HL-60 (cell line): Measurements from ENCODE around the gene DNM3.

Source experiments
- DNase-seq, 2 experiments: peaks; one replicate each; pipeline ENCODE4 v3.0.0-alpha.2; 2010 to 2020; ENCODE audit warnings: low read depth in 1 of 2, low spot score in 1 of 2
- H3K27ac ChIP-seq: fragments of 250-450 bp; sonication (Bioruptor Pico); replicated peaks from 2 replicates; pipeline ENCODE4 v1.5.1; 2020; ENCODE audit warnings: mild to moderate bottlenecking, moderate library complexity
- H3K27me3 ChIP-seq: fragments of 250-450 bp; sonication (Bioruptor Pico); 2 replicates; pipeline ENCODE4 v1.5.1; 2021; ENCODE audit warnings: mild to moderate bottlenecking, moderate library complexity; ENCODE audit not compliant: insufficient read depth, poor library complexity, severe bottlenecking
- H3K4me3 ChIP-seq: replicated peaks from 2 replicates; pipeline ENCODE4 v1.5.1; 2011; ENCODE audit warnings: mild to moderate bottlenecking, control low read depth, low read length; ENCODE audit not compliant: insufficient read depth
- CTCF ChIP-seq: IDR thresholded peaks from one replicate; pipeline ENCODE4 v1.5.1; 2011; ENCODE audit warnings: low read length, control low read depth, inconsistent platforms; ENCODE audit not compliant: insufficient read depth
- GABPA ChIP-seq: IDR thresholded peaks from 2 replicates; pipeline ENCODE4 v1.6.1; 2012; ENCODE audit warnings: low read depth
- POLR2AphosphoS5 ChIP-seq: IDR thresholded peaks from 2 replicates; pipeline ENCODE4 v1.6.1; 2012; ENCODE audit warnings: low read depth
- REST ChIP-seq: IDR thresholded peaks from 2 replicates; pipeline ENCODE4 v1.6.1; 2012; ENCODE audit warnings: low read depth; ENCODE audit not compliant: insufficient replicate concordance
- SPI1 ChIP-seq: IDR thresholded peaks from 2 replicates; pipeline ENCODE4 v1.6.1; 2012; ENCODE audit warnings: low read depth, mild to moderate bottlenecking, borderline replicate concordance

Gene DNM3

DNA sequence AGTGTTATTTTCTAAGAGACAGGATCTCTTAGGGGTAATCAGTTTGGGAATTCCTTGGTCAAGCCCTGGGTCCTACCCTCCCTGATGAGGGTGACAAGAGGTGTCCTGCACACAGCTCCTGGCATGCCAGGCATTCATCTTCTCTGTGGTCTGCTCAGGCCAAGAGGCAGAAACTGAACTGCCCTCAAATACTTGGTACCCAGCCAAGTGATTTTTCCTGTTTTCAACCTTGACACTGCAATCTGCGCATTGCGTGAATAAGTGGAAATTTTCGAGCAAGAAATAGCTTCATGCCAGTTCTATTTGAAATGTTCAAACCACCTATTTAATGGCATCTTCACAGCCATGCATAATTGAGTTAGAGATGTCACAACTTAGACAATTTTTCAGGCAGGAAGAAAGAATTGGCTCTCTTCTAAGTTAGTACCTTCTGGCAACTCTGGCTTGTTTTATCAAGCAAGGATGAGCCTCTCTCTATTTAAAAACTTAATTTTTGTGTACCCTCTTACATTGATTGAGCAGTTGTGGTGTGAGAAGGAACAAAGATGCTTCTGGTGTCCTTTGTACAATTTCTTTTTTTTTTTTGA is 27.0 kb downstream of the DNM3 start:
- no peak overlapping the region for H3K27ac ChIP-seq
- TF ChIP-seq REST: no peak
- no peak for TF ChIP-seq POLR2AphosphoS5
- no peak for TF ChIP-seq SPI1
- no peak for TF ChIP-seq GABPA
- TF ChIP-seq CTCF: no peak
- peaks cover 2% of the 10 kb centered on the region for H3K27me3 ChIP-seq
- no peak overlapping the region for H3K4me3 ChIP-seq
- DNase-seq: no peak

DNA sequence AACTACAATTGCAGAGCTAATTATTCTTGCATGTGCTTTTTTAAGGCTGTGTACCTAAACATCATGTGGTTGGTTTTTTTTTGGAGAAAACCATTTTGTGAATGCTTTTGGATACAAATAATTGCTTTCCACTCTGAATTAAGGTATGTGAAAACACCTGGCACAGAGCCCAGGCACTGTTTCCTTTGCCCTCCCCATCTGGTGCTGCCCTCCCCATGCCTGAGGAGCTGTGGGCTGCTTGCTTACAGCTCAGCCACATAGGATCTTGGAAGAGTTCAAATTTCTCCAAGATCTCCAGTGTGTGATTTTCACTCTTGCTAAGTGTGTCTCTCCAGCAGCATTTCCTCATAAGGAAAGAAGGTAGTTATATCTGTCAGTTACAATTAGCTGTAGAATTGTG is 27.8 kb downstream of the DNM3 start:
- Histone ChIP-seq H3K4me3 (no peak overlapping the region), H3K27me3 (peaks cover 2% of the 10 kb centered on the region), H3K27ac (no peak overlapping the region)
- no peak for TF ChIP-seq SPI1
- no peak for TF ChIP-seq CTCF
- no peak for TF ChIP-seq POLR2AphosphoS5
- TF ChIP-seq REST: no peak
- TF ChIP-seq GABPA: no peak
- DNase-seq: no peak

- Histone ChIP-seq H3K4me3 (no peak overlapping the region), H3K27me3 (peaks cover 2% of the 10 kb centered on the region)
Observed at GRCh38 chr1:171871848-171872247, 30.6 kb downstream of the DNM3 start.

More at GRCh38 chr1:171871848-171872247, 30.6 kb downstream of the DNM3 start:
- TF ChIP-seq POLR2AphosphoS5 (no peak), REST (no peak), CTCF (no peak), SPI1 (no peak), GABPA (no peak)
- H3K27ac ChIP-seq: no peak overlapping the region
- DNase-seq: no peak
